IPS-18a (cell line): ENCODE measurements around the gene MPDZ.

Experiments
- H3K27ac ChIP-seq: one replicate; pipeline ENCODE4 v1.5.1; 2013; ENCODE audit warnings: low read length
- H3K27me3 ChIP-seq: one replicate; pipeline ENCODE4 v1.6.1; 2013; ENCODE audit warnings: mild to moderate bottlenecking, low read length; ENCODE audit not compliant: control insufficient read depth, insufficient read depth
- H3K36me3 ChIP-seq: one replicate; pipeline ENCODE4 v1.6.1; 2013; ENCODE audit warnings: low read depth, low read length; ENCODE audit not compliant: control insufficient read depth
- H3K4me1 ChIP-seq: one replicate; pipeline ENCODE4 v1.6.1; 2013; ENCODE audit warnings: low read depth, low read length; ENCODE audit not compliant: control insufficient read depth
- H3K4me3 ChIP-seq: one replicate; pipeline ENCODE4 v1.5.1; 2013; ENCODE audit warnings: low read length
- H3K9ac ChIP-seq: one replicate; pipeline ENCODE4 v1.6.1; 2013; ENCODE audit warnings: mild to moderate bottlenecking, low read length, moderate library complexity
- H3K9me3 ChIP-seq: one replicate; pipeline ENCODE4 v1.6.1; 2013; ENCODE audit warnings: low read depth, low read length; ENCODE audit not compliant: control insufficient read depth

Gene MPDZ

GRCh38 chr9:13128266-13128860, 151.1 kb downstream of the MPDZ start:
- H3K27me3 ChIP-seq: no peaks in the 10 kb centered on the region
- H3K9ac ChIP-seq: no peak overlapping the region
- H3K4me1 ChIP-seq: no peaks in the 10 kb centered on the region
- H3K4me3 ChIP-seq: no peak overlapping the region
- H3K9me3 ChIP-seq: no peaks in the 10 kb centered on the region
- no peak overlapping the region for H3K27ac ChIP-seq
- peaks cover 32% of the 10 kb centered on the region for H3K36me3 ChIP-seq

- Histone ChIP-seq H3K4me3 (no peak overlapping the region), H3K9me3 (no peaks in the 10 kb centered on the region), H3K36me3 (peaks cover 25% of the 10 kb centered on the region), H3K27me3 (no peaks in the 10 kb centered on the region), H3K4me1 (no peaks in the 10 kb centered on the region), H3K27ac (no peak overlapping the region), H3K9ac (no peak overlapping the region)
Observed at GRCh38 chr9:13127131-13127530, 152.4 kb downstream of the MPDZ start.

- no peak overlapping the region for H3K9ac ChIP-seq
- H3K9me3 ChIP-seq: no peaks in the 10 kb centered on the region
- no peak overlapping the region for H3K27ac ChIP-seq
- peaks cover 36% of the 10 kb centered on the region for H3K36me3 ChIP-seq
- H3K4me1 ChIP-seq: no peaks in the 10 kb centered on the region
- H3K27me3 ChIP-seq: no peaks in the 10 kb centered on the region
- no peak overlapping the region for H3K4me3 ChIP-seq
Observed at GRCh38 chr9:13125261-13125660, 154.2 kb downstream of the MPDZ start.

- H3K36me3 ChIP-seq: peaks cover 36% of the 10 kb centered on the region
- H3K27ac ChIP-seq: no peak overlapping the region
- H3K9ac ChIP-seq: no peak overlapping the region
Observed at GRCh38 chr9:13122756-13123369, 156.6 kb downstream of the MPDZ start.

GRCh38 chr9:13118313-13118712, 161.2 kb downstream of the MPDZ start:
- H3K9me3 ChIP-seq: no peaks in the 10 kb centered on the region
- peaks cover 6% of the 10 kb centered on the region for H3K4me1 ChIP-seq
- no peak overlapping the region for H3K4me3 ChIP-seq
- peaks cover 24% of the 10 kb centered on the region for H3K36me3 ChIP-seq
- no peak overlapping the region for H3K27ac ChIP-seq
- H3K27me3 ChIP-seq: no peaks in the 10 kb centered on the region
- no peak overlapping the region for H3K9ac ChIP-seq

More at GRCh38 chr9:13122756-13123369, 156.6 kb downstream of the MPDZ start:
- Histone ChIP-seq H3K4me1 (peaks cover 6% of the 10 kb centered on the region), H3K27me3 (no peaks in the 10 kb centered on the region), H3K9me3 (no peaks in the 10 kb centered on the region), H3K4me3 (no peak overlapping the region)

GRCh38 chr9:13116292-13116691, 163.2 kb downstream of the MPDZ start:
- Histone ChIP-seq H3K9me3 (no peaks in the 10 kb centered on the region), H3K4me1 (peaks cover 6% of the 10 kb centered on the region), H3K27me3 (no peaks in the 10 kb centered on the region), H3K36me3 (peaks cover 20% of the 10 kb centered on the region), H3K4me3 (no peak overlapping the region), H3K27ac (no peak overlapping the region), H3K9ac (no peak overlapping the region)

- H3K27me3 ChIP-seq: no peaks in the 10 kb centered on the region
- peaks cover 28% of the 10 kb centered on the region for H3K36me3 ChIP-seq
- peaks cover 6% of the 10 kb centered on the region for H3K4me1 ChIP-seq
- no peak overlapping the region for H3K4me3 ChIP-seq
- H3K9ac ChIP-seq: no peak overlapping the region
- no peaks in the 10 kb centered on the region for H3K9me3 ChIP-seq
- H3K27ac ChIP-seq: no peak overlapping the region
Observed at GRCh38 chr9:13113751-13114150, 165.7 kb downstream of the MPDZ start.

GRCh38 chr9:13113216-13113615, 166.3 kb downstream of the MPDZ start:
- H3K36me3 ChIP-seq: peaks cover 32% of the 10 kb centered on the region
- no peak overlapping the region for H3K4me3 ChIP-seq
- H3K27ac ChIP-seq: no peak overlapping the region
- H3K9me3 ChIP-seq: no peaks in the 10 kb centered on the region
- peaks cover under 1% of the 10 kb centered on the region for H3K4me1 ChIP-seq
- H3K27me3 ChIP-seq: no peaks in the 10 kb centered on the region
- H3K9ac ChIP-seq: no peak overlapping the region

GRCh38 chr9:13111778-13112177, 167.7 kb downstream of the MPDZ start:
- H3K4me3 ChIP-seq: no peak overlapping the region
- H3K4me1 ChIP-seq: no peaks in the 10 kb centered on the region
- no peaks in the 10 kb centered on the region for H3K27me3 ChIP-seq
- H3K36me3 ChIP-seq: peaks cover 37% of the 10 kb centered on the region
- H3K27ac ChIP-seq: no peak overlapping the region
- H3K9me3 ChIP-seq: no peaks in the 10 kb centered on the region
- H3K9ac ChIP-seq: no peak overlapping the region

- Histone ChIP-seq H3K9ac (no peak overlapping the region), H3K36me3 (peaks cover 38% of the 10 kb centered on the region), H3K27ac (no peak overlapping the region)
Observed at GRCh38 chr9:13110766-13111417, 168.6 kb downstream of the MPDZ start.

GRCh38 chr9:13109781-13110180, 169.7 kb downstream of the MPDZ start:
- Histone ChIP-seq H3K4me1 (no peaks in the 10 kb centered on the region), H3K9me3 (no peaks in the 10 kb centered on the region), H3K27ac (no peak overlapping the region), H3K36me3 (peaks cover 47% of the 10 kb centered on the region), H3K9ac (no peak overlapping the region), H3K27me3 (no peaks in the 10 kb centered on the region), H3K4me3 (no peak overlapping the region)

More at GRCh38 chr9:13110766-13111417, 168.6 kb downstream of the MPDZ start:
- Histone ChIP-seq H3K27me3 (no peaks in the 10 kb centered on the region), H3K4me3 (no peak overlapping the region), H3K4me1 (no peaks in the 10 kb centered on the region), H3K9me3 (no peaks in the 10 kb centered on the region)

GRCh38 chr9:13107008-13107407, 172.5 kb downstream of the MPDZ start:
- Histone ChIP-seq H3K27me3 (no peaks in the 10 kb centered on the region), H3K27ac (no peak overlapping the region), H3K36me3 (peaks cover 40% of the 10 kb centered on the region), H3K4me1 (no peaks in the 10 kb centered on the region), H3K9me3 (no peaks in the 10 kb centered on the region), H3K9ac (no peak overlapping the region), H3K4me3 (no peak overlapping the region)
